Cardiac muscle cell (in vitro differentiated cells and primary cell): ENCODE data around the gene CDH19. TPM values are rescaled to one million over a fixed set of nuclear protein-coding genes. Genes with fewer than 3 reads are reported as not detected.
A peak's percentile ranks its signal among the peaks of the same experiment; 100 is the strongest.

ENCODE experiments used
- DNase-seq, 2 donors: peaks; one replicate each; pipeline versions ENCODE4 v3.0.0 to v3.0.0-alpha.2; 2010 to 2017; ENCODE audit warnings: low read depth in 1 of 2, low spot score in 1 of 2
- H3K27ac ChIP-seq: fragments of 200-600 bp; sonication (generic); 2 replicates; pipeline ENCODE4 v1.5.1; 2016
- H3K27me3 ChIP-seq: fragments of 200-600 bp; sonication (generic); 2 replicates; pipeline ENCODE4 v1.6.0; 2016; ENCODE audit warnings: control low read depth
- H3K36me3 ChIP-seq: fragments of 200-600 bp; sonication (generic); 2 replicates; pipeline ENCODE4 v1.5.1; 2016; ENCODE audit warnings: control low read depth
- H3K4me1 ChIP-seq: fragments of 200-600 bp; sonication (generic); 2 replicates; pipeline ENCODE4 v1.8.1; 2017; ENCODE audit warnings: low read depth, mild to moderate bottlenecking, mixed run types
- H3K4me3 ChIP-seq: fragments of 200-600 bp; sonication (generic); 2 replicates; pipeline ENCODE4 v1.5.1; 2016; ENCODE audit warnings: mild to moderate bottlenecking
- H3K9me3 ChIP-seq: fragments of 200-600 bp; sonication (generic); 2 replicates; pipeline ENCODE4 v1.5.1; 2017; ENCODE audit warnings: low read depth, mild to moderate bottlenecking, control low read depth
- polyA plus RNA-seq: library from polyadenylated mRNA; unstranded; fragments of >200 nt; fragmentation: Nextera tagmentation; extraction: Ambion mirVana; gene quantifications from 2 replicates; pipeline ENCODE4 v1.2.1, GENCODE V29; 2016
- total RNA-seq: library from RNA; depleted of rRNA; stranded (reverse); fragments of >200 nt; gene quantifications from 2 replicates; pipeline ENCODE4 v1.2.3, GENCODE V29; 2016
- TF ChIP-seq, protein P1 (sequence below): IDR thresholded peaks from 2 replicates; pipeline ENCODE4 v1.5.1; 2012; ENCODE audit warnings: low read depth, mild to moderate bottlenecking, low read length

Gene CDH19
- total and polyA plus RNA-seq, 2 experiments from 2014 or later = not detected

GRCh38 chr18:66601649-66602048 lies 2.2 kb downstream of the CDH19 start:
- H3K27me3 ChIP-seq = no peaks in the 10 kb centered on the region
- TF ChIP-seq, protein P1, sequence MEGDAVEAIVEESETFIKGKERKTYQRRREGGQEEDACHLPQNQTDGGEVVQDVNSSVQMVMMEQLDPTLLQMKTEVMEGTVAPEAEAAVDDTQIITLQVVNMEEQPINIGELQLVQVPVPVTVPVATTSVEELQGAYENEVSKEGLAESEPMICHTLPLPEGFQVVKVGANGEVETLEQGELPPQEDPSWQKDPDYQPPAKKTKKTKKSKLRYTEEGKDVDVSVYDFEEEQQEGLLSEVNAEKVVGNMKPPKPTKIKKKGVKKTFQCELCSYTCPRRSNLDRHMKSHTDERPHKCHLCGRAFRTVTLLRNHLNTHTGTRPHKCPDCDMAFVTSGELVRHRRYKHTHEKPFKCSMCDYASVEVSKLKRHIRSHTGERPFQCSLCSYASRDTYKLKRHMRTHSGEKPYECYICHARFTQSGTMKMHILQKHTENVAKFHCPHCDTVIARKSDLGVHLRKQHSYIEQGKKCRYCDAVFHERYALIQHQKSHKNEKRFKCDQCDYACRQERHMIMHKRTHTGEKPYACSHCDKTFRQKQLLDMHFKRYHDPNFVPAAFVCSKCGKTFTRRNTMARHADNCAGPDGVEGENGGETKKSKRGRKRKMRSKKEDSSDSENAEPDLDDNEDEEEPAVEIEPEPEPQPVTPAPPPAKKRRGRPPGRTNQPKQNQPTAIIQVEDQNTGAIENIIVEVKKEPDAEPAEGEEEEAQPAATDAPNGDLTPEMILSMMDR = no peak
- H3K9me3 ChIP-seq = no peaks in the 10 kb centered on the region
- no peak overlapping the region for H3K27ac ChIP-seq
- no peaks in the 10 kb centered on the region for H3K4me1 ChIP-seq
- H3K36me3 ChIP-seq = no peaks in the 10 kb centered on the region
- no peak overlapping the region for H3K4me3 ChIP-seq
- DNase-seq = no peak

DNA sequence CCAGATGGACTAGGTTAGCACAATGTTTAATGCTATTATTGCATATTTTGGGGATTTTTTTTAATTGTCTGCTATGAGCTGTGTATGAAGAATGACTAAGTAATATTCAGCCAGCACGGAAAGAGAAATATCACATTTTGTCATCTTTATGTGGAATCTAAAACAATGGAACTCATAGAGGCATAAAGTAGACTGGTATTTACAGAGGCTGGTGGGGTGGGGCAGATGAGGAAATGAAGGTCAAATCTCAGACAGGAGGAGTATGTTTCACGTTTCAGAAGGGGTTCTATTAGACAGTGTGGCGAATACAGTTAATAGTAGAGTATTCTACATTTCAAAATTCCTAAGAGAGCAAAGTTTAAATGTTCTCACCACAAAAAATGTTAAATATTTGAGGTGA lies 4.7 kb downstream of the CDH19 start:
- peak in 1 of 2 donors; percentile 29 for DNase-seq

GRCh38 chr18:66587430-66587829 lies 16.5 kb downstream of the CDH19 start:
- no peak overlapping the region for H3K4me3 ChIP-seq
- H3K27me3 ChIP-seq = no peaks in the 10 kb centered on the region
- TF ChIP-seq, protein P1 = no peak
- H3K4me1 ChIP-seq = no peaks in the 10 kb centered on the region
- no peak for DNase-seq
- H3K9me3 ChIP-seq = no peaks in the 10 kb centered on the region
- H3K27ac ChIP-seq = no peak overlapping the region
- no peaks in the 10 kb centered on the region for H3K36me3 ChIP-seq

More for the DNA sequence above, 4.7 kb downstream of the CDH19 start:
- H3K9me3 ChIP-seq = no peaks in the 10 kb centered on the region
- H3K27me3 ChIP-seq = no peaks in the 10 kb centered on the region
- TF ChIP-seq, protein P1 = no peak
- H3K36me3 ChIP-seq = no peaks in the 10 kb centered on the region
- no peak overlapping the region for H3K27ac ChIP-seq
- no peaks in the 10 kb centered on the region for H3K4me1 ChIP-seq
- H3K4me3 ChIP-seq = no peak overlapping the region

- DNase-seq = no peak
- H3K36me3 ChIP-seq = no peaks in the 10 kb centered on the region
- H3K4me1 ChIP-seq = no peaks in the 10 kb centered on the region
- TF ChIP-seq, protein P1 = no peak
- no peaks in the 10 kb centered on the region for H3K27me3 ChIP-seq
- H3K9me3 ChIP-seq = no peaks in the 10 kb centered on the region
- H3K4me3 ChIP-seq = no peak overlapping the region
- H3K27ac ChIP-seq = no peak overlapping the region
Observed at GRCh38 chr18:66582211-66582610, 21.7 kb downstream of the CDH19 start.

- no peaks in the 10 kb centered on the region for H3K9me3 ChIP-seq
- H3K27me3 ChIP-seq = no peaks in the 10 kb centered on the region
- peak in 1 of 2 donors; percentile 1 for DNase-seq
- no peak overlapping the region for H3K4me3 ChIP-seq
- no peak overlapping the region for H3K27ac ChIP-seq
- TF ChIP-seq, protein P1 = no peak
- H3K4me1 ChIP-seq = no peaks in the 10 kb centered on the region
- no peaks in the 10 kb centered on the region for H3K36me3 ChIP-seq
Observed at GRCh38 chr18:66575263-66575662, 28.6 kb downstream of the CDH19 start.

- Histone ChIP-seq H3K27me3 (no peaks in the 10 kb centered on the region), H3K36me3 (no peaks in the 10 kb centered on the region), H3K4me3 (no peak overlapping the region), H3K9me3 (no peaks in the 10 kb centered on the region), H3K27ac (no peak overlapping the region), H3K4me1 (no peaks in the 10 kb centered on the region)
- TF ChIP-seq, protein P1 = no peak
- DNase-seq = no peak
Observed at GRCh38 chr18:66571845-66572244, 32.0 kb downstream of the CDH19 start.
